H1 (cell line): Measurements from ENCODE around the gene DNAJB5.

Experiments used
- CTBP2 ChIP-seq: IDR thresholded peaks from 2 replicates; pipeline ENCODE4 v1.7.0; 2011; ENCODE audit warnings: borderline replicate concordance, mild to moderate bottlenecking, moderate library complexity, mixed read lengths, low read length; ENCODE audit not compliant: insufficient read depth, insufficient read length
- PHF8 ChIP-seq: fragments of 200-600 bp; sonication (generic); conservative IDR thresholded peaks from 2 replicates; pipeline ENCODE4 v1.7.1; 2012; ENCODE audit warnings: low read depth, mild to moderate bottlenecking, inconsistent platforms, low read length, moderate library complexity
- RXRA ChIP-seq: IDR thresholded peaks from 2 replicates; pipeline ENCODE4 v1.6.1; 2011; ENCODE audit warnings: low read depth, mild to moderate bottlenecking, low read length, moderate library complexity; ENCODE audit not compliant: insufficient read depth
- SIRT6 ChIP-seq: IDR thresholded peaks from one replicate; pipeline ENCODE4 v1.7.1; 2012; ENCODE audit warnings: low read length, inconsistent platforms
- SUZ12 ChIP-seq: fragments of 200-600 bp; sonication (generic); IDR thresholded peaks from 2 replicates; pipeline ENCODE4 v1.6.1; 2012; ENCODE audit warnings: mild to moderate bottlenecking, inconsistent platforms, low read length, moderate library complexity, mixed read lengths
- TBP ChIP-seq: IDR thresholded peaks from 2 replicates; pipeline ENCODE4 v1.6.1; 2011; ENCODE audit warnings: low read depth, low read length, improper control_type of control experiment
- TF ChIP-seq, protein P1 (sequence below), 3 experiments: IDR thresholded peaks; 1 replicate in 2 of 3; 2 replicates in 1 of 3; pipeline versions ENCODE4 v1.5.1 to v1.6.1; 2011; ENCODE audit warnings: low read length in 3 of 3, mild to moderate bottlenecking in 3 of 3, inconsistent platforms in 2 of 3, low read depth in 1 of 3, moderate library complexity in 1 of 3; ENCODE audit not compliant: insufficient read depth in 1 of 3; ENCODE audit errors: control extremely low read depth in 1 of 3
- TF ChIP-seq, protein P2 (sequence below): IDR thresholded peaks from 2 replicates; pipeline ENCODE4 v1.6.1; 2012; ENCODE audit warnings: inconsistent platforms

DNA sequence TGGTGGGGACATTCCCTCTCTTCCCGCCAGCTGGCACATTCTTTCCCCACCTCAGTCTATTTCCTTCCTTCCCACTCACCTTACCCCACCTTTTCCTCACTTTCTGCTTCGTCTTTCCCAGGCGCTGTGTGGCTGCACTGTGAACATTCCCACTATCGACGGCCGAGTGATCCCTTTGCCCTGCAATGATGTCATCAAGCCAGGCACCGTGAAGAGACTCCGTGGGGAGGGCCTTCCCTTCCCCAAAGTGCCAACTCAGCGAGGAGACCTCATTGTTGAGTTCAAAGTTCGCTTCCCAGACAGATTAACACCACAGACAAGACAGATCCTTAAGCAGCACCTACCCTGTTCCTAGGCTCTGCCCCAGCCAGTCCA is 7.3 kb downstream of the DNAJB5 start:
- TF ChIP-seq CTBP2, result no peak
- no peak for TF ChIP-seq SIRT6
- TF ChIP-seq, protein P1, sequence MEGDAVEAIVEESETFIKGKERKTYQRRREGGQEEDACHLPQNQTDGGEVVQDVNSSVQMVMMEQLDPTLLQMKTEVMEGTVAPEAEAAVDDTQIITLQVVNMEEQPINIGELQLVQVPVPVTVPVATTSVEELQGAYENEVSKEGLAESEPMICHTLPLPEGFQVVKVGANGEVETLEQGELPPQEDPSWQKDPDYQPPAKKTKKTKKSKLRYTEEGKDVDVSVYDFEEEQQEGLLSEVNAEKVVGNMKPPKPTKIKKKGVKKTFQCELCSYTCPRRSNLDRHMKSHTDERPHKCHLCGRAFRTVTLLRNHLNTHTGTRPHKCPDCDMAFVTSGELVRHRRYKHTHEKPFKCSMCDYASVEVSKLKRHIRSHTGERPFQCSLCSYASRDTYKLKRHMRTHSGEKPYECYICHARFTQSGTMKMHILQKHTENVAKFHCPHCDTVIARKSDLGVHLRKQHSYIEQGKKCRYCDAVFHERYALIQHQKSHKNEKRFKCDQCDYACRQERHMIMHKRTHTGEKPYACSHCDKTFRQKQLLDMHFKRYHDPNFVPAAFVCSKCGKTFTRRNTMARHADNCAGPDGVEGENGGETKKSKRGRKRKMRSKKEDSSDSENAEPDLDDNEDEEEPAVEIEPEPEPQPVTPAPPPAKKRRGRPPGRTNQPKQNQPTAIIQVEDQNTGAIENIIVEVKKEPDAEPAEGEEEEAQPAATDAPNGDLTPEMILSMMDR (IDR thresholded peaks at IDR 0.05; ENCODE audit: control extremely low read depth in 1 of 3, insufficient read depth in 1 of 3, low read depth in 1 of 3, low read length in 3 of 3), result no peak
- TF ChIP-seq PHF8, result no peak
- no peak for TF ChIP-seq RXRA
- no peak for TF ChIP-seq SUZ12
- TF ChIP-seq, protein P2, sequence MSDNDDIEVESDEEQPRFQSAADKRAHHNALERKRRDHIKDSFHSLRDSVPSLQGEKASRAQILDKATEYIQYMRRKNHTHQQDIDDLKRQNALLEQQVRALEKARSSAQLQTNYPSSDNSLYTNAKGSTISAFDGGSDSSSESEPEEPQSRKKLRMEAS, result no peak
- TF ChIP-seq TBP, result no peak
